Nephron (organoid): Measurements from ENCODE around the gene KIAA0232.

ENCODE experiments used
- H3K27ac Mint-ChIP-seq, 3 experiments: 2 replicates each; pipeline ENCODE4 v1.8.0; 2020; ENCODE audit warnings: mixed read lengths in 3 of 3, mild to moderate bottlenecking in 2 of 3, moderate library complexity in 1 of 3
- H3K27me3 Mint-ChIP-seq: 2 replicates; pipeline ENCODE4 v1.8.0; 2021; ENCODE audit warnings: low read depth, mild to moderate bottlenecking, moderate library complexity, mixed read lengths
- H3K36me3 Mint-ChIP-seq: 2 replicates; pipeline ENCODE4 v1.8.0; 2020; ENCODE audit warnings: low read depth, mixed read lengths
- H3K4me1 Mint-ChIP-seq: 2 replicates; pipeline ENCODE4 v1.8.0; 2020; ENCODE audit warnings: mixed read lengths
- H3K4me3 Mint-ChIP-seq, 3 experiments: 2 replicates each; pipeline ENCODE4 v1.8.0; 2020; ENCODE audit warnings: mild to moderate bottlenecking in 3 of 3, mixed read lengths in 3 of 3, moderate library complexity in 2 of 3
- H3K9me3 Mint-ChIP-seq: 2 replicates; pipeline ENCODE4 v1.8.0; 2020; ENCODE audit warnings: mixed read lengths
- TF ChIP-seq, protein P1 (sequence below), 3 experiments: fragments of 200-600 bp; sonication (generic); IDR thresholded peaks; one replicate each; pipeline ENCODE4 v1.5.0; 2021; ENCODE audit warnings: antibody characterized with exemption in 3 of 3; ENCODE audit not compliant: unreplicated experiment in 3 of 3

Gene KIAA0232

DNA sequence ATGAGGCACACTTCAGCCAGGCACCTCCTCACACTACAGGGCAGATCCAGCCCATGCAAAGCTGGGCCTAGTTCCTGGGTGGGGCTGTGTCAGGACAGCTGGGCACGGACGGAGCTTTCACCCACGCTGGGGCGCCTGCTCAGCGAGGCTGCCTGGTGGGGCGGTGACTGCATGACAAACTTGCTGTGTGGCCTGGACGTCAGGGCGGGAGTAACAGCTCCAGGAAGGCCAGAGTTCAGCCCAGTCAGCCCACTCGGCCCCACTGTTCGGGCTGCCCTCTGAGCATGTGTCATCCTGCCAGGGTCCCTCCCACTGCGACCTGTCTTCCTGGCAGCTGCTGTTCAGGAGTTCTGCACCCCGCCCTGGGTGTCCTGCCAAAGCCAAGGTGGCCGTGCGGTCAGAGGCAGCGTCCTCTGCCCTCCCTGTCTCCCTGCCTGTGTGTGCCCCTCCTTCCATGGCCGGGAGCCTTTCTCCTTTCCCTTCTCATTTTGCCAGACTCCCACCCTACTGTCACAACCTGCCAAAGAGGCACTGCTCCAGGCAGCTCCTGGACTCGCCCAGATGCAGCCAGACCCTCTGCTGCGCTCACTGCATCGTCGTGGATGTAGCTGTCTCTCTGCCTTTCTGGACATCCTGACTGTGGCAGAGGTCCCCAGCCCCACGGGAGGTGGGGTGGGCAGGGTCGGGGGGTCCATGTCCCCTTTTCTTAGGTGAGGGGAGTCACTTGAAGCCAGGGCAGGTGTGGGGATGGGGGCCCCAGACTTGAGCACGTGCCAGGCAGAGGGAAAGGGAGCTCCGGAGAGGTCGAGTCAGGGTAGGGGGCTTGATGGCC lies 33.0 kb upstream of the KIAA0232 start:
- H3K4me3 Mint-ChIP-seq, result peak overlapping the region in 1 of 3 experiments; percentile 12
- peaks cover 22% of the 10 kb centered on the region for H3K4me1 Mint-ChIP-seq
- peaks cover 4% of the 10 kb centered on the region for H3K27me3 Mint-ChIP-seq
- peak overlapping the region; percentile 23 to 47 (median 30) for H3K27ac Mint-ChIP-seq
- TF ChIP-seq, protein P1, sequence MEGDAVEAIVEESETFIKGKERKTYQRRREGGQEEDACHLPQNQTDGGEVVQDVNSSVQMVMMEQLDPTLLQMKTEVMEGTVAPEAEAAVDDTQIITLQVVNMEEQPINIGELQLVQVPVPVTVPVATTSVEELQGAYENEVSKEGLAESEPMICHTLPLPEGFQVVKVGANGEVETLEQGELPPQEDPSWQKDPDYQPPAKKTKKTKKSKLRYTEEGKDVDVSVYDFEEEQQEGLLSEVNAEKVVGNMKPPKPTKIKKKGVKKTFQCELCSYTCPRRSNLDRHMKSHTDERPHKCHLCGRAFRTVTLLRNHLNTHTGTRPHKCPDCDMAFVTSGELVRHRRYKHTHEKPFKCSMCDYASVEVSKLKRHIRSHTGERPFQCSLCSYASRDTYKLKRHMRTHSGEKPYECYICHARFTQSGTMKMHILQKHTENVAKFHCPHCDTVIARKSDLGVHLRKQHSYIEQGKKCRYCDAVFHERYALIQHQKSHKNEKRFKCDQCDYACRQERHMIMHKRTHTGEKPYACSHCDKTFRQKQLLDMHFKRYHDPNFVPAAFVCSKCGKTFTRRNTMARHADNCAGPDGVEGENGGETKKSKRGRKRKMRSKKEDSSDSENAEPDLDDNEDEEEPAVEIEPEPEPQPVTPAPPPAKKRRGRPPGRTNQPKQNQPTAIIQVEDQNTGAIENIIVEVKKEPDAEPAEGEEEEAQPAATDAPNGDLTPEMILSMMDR (IDR thresholded peaks at IDR 0.05; ENCODE audit: unreplicated experiment in 3 of 3), result no peak
- no peaks in the 10 kb centered on the region for H3K9me3 Mint-ChIP-seq
- H3K36me3 Mint-ChIP-seq, result no peaks in the 10 kb centered on the region

DNA sequence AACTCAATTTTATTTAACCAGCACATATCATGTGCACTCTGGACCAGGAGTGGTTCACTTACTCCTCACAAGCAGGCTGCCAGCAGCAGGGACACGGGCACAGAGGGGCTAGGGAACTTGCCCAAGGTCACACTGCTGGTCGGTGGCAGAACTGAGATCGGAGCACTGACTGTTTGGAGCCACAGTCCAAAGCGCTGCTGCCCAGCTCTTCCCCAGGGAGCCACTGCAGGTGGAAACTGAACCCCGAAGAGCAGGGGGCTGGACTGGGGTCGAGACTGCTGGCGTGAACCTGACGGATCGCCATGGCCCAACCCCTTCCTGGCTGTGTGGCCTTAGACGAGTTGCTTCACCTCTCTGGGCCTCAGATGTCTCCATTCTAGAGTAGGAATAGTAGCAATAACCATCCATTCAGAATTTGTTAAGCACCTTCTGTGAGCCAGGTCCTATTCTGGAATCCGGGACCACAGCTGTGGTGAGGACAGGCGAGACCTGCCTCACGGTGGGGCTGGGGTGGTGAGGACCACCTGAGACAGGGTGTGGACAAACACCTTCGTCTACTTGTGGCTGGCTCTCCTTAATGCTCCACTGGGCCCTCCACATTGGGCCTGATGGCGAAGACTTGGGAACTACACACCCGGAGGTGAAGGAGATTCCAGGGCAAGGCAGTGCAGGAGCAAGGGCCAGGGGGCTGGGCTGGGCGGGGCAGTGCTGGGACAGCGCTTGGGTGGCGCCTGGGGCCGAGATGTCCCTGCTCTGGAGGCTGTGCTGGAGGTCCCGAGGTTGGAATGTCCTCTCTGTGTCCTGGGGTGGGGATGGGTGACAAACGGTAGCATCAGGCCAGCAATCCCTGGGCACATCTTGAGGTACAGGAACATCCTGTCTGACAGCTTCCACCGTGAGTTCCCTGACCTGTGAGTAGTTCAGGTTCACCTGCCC lies 32.0 kb upstream of the KIAA0232 start:
- Mint-ChIP-seq H3K4me1 (peaks cover 22% of the 10 kb centered on the region), H3K9me3 (no peaks in the 10 kb centered on the region), H3K27ac (no peak overlapping the region), H3K27me3 (peaks cover 4% of the 10 kb centered on the region), H3K36me3 (no peaks in the 10 kb centered on the region), H3K4me3 (no peak overlapping the region)
- TF ChIP-seq, protein P1 (IDR thresholded peaks at IDR 0.05; ENCODE audit: unreplicated experiment in 3 of 3), result no peak

GRCh38 chr4:6751611-6752485 lies 30.7 kb upstream of the KIAA0232 start:
- H3K36me3 Mint-ChIP-seq, result no peaks in the 10 kb centered on the region
- H3K4me1 Mint-ChIP-seq, result peaks cover 19% of the 10 kb centered on the region
- TF ChIP-seq, protein P1 (IDR thresholded peaks at IDR 0.05; ENCODE audit: unreplicated experiment in 3 of 3), result no peak
- no peak overlapping the region for H3K27ac Mint-ChIP-seq
- no peak overlapping the region for H3K4me3 Mint-ChIP-seq
- H3K9me3 Mint-ChIP-seq, result no peaks in the 10 kb centered on the region
- no peaks in the 10 kb centered on the region for H3K27me3 Mint-ChIP-seq

- Mint-ChIP-seq H3K36me3 (no peaks in the 10 kb centered on the region), H3K4me3 (no peak overlapping the region), H3K9me3 (no peaks in the 10 kb centered on the region), H3K4me1 (peaks cover 13% of the 10 kb centered on the region), H3K27ac (no peak overlapping the region), H3K27me3 (no peaks in the 10 kb centered on the region)
- TF ChIP-seq, protein P1 (IDR thresholded peaks at IDR 0.05; ENCODE audit: unreplicated experiment in 3 of 3), result no peak
Measured at GRCh38 chr4:6752486-6752829, 30.1 kb upstream of the KIAA0232 start.

- H3K4me1 Mint-ChIP-seq, result peaks cover 11% of the 10 kb centered on the region
- TF ChIP-seq, protein P1 (IDR thresholded peaks at IDR 0.05; ENCODE audit: unreplicated experiment in 3 of 3), result no peak
- H3K4me3 Mint-ChIP-seq, result no peak overlapping the region
- H3K36me3 Mint-ChIP-seq, result no peaks in the 10 kb centered on the region
- no peaks in the 10 kb centered on the region for H3K27me3 Mint-ChIP-seq
- no peaks in the 10 kb centered on the region for H3K9me3 Mint-ChIP-seq
- H3K27ac Mint-ChIP-seq, result no peak overlapping the region
Measured at GRCh38 chr4:6753103-6753560, 29.4 kb upstream of the KIAA0232 start.
